Small intestine (tissue), 7 donors: Measurements from ENCODE around the gene PCDHGA6. TPM values are rescaled to one million over a fixed set of nuclear protein-coding genes. Genes with fewer than 3 reads are reported as not detected.
"Not testable (repeated sequence)": the region's sequence is repeated elsewhere in the genome, so short reads cannot be mapped to it uniquely, and the experiment has no call there.

ENCODE experiments used
- DNase-seq, 2 donors: peaks; one replicate each; pipeline versions ENCODE4 v3.0.0 to v3.0.0-alpha.2; 2013
- FAIRE-seq: peaks from 2 replicates; lab custom pipeline; 2012; peaks lifted over from hg19 to GRCh38; lab: Jason Lieb, UNC
- H3K27ac ChIP-seq, 3 donors: one replicate each; pipeline ENCODE4 v1.5.1; 2013; ENCODE audit warnings: low read length in 2 of 3, mild to moderate bottlenecking in 2 of 3, control low read depth in 1 of 3, inconsistent platforms in 1 of 3, low read depth in 1 of 3, moderate library complexity in 1 of 3
- H3K27me3 ChIP-seq, 3 donors: one replicate each; pipeline ENCODE4 v1.6.1; 2013; ENCODE audit warnings: low read length in 3 of 3, inconsistent platforms in 1 of 3; ENCODE audit not compliant: control insufficient read depth in 3 of 3, insufficient read depth in 3 of 3
- H3K36me3 ChIP-seq, 3 donors: one replicate each; pipeline ENCODE4 v1.6.1; 2013; ENCODE audit warnings: low read length in 3 of 3, inconsistent platforms in 1 of 3, low read depth in 1 of 3, mild to moderate bottlenecking in 1 of 3, moderate library complexity in 1 of 3; ENCODE audit not compliant: control insufficient read depth in 3 of 3, insufficient read depth in 2 of 3
- H3K4me1 ChIP-seq, 3 donors: one replicate each; pipeline ENCODE4 v1.6.1; 2013; ENCODE audit warnings: low read length in 2 of 3, inconsistent platforms in 1 of 3, low read depth in 1 of 3, mild to moderate bottlenecking in 1 of 3, moderate library complexity in 1 of 3; ENCODE audit not compliant: control insufficient read depth in 3 of 3, insufficient read depth in 2 of 3
- H3K4me3 ChIP-seq, 3 donors: one replicate each; pipeline ENCODE4 v1.5.1; 2013; ENCODE audit warnings: low read length in 3 of 3, control low read depth in 1 of 3, inconsistent platforms in 1 of 3, low read depth in 1 of 3, mild to moderate bottlenecking in 1 of 3, moderate library complexity in 1 of 3
- H3K9me3 ChIP-seq, 2 donors: one replicate each; pipeline ENCODE4 v1.6.1; 2013; ENCODE audit warnings: low read depth in 1 of 2, low read length in 1 of 2; ENCODE audit not compliant: control insufficient read depth in 2 of 2, insufficient read depth in 1 of 2
- whole genome bisulfite sequencing, 3 donors: extraction: QIAGEN DNeasy Blood & Tissue Kit; methylation state at CpG; one replicate each; pipeline ENCODE4 v1.1.7; 2013; 5-methylcytosine and 5-hydroxymethylcytosine counted together
- polyA plus RNA-seq, 4 donors: library from polyadenylated mRNA; stranded (reverse) in 3 of 4; unstranded in 1 of 4; fragments of 200-250 nt in 3 of 4; fragments of 120-200 nt in 1 of 4; gene quantifications; one replicate each; pipeline versions ENCODE4 v1.2.1 to v1.2.3, GENCODE V29; 2013
- donor health status: healthy with polysubstance abuse.
- donor health status: control.
- donor health status: control.
- donor health status: Bipolar disorder and iron deficiency.
- donor health status: healthy.

The PCDHGA6 gene
- polyA plus RNA-seq, 4 donors = 0.72 to 1.0 TPM; not detected in 2

GRCh38 chr5:141340781-141341354, 32.8 kb upstream of the PCDHGA6 start:
- 68 to 73% (median 71%) methylated on average over 32 to 45 of the region's 45 CpGs for WGBS, 3 donors
- peaks cover 2 to 46% of the 10 kb centered on the region in 2 donors for H3K9me3 ChIP-seq
- H3K27me3 ChIP-seq = peaks cover 0 to 15% (median 12%) of the 10 kb centered on the region in 3 donors

GRCh38 chr5:141342773-141343172, 30.9 kb upstream of the PCDHGA6 start:
- no peaks in the 10 kb centered on the region for H3K36me3 ChIP-seq
- 4 to 25% (median 12%) methylated on average over 1 of the region's 1 CpG for WGBS, 3 donors
- peaks cover 2 to 58% of the 10 kb centered on the region in 2 donors for H3K9me3 ChIP-seq

More at GRCh38 chr5:141340781-141341354, 32.8 kb upstream of the PCDHGA6 start:
- H3K36me3 ChIP-seq, FAIRE-seq, H3K4me1 ChIP-seq, H3K4me3 ChIP-seq, DNase-seq, H3K27ac ChIP-seq: not testable (repeated sequence)

GRCh38 chr5:141343242-141343952, 30.3 kb upstream of the PCDHGA6 start, which contains the start of gene PCDHGA3:
Gene PCDHGA3, plus strand, starts transcription at chr5:141343829. Its CDS starts 205 bp downstream, at chr5:141344034.
- Histone ChIP-seq H3K9me3 (peaks cover 2 to 58% of the 10 kb centered on the region in 2 donors), H3K4me3 (no peak within 1 kb of the TSS), H3K4me1 (no peaks in the 10 kb centered on the region), H3K36me3 (no peaks in the 10 kb centered on the region), H3K27me3 (peaks cover 0 to 15% (median 12%) of the 10 kb centered on the region in 3 donors), H3K27ac (no peak within 1 kb of the TSS)
- 27 to 38% (median 37%) methylated on average over 9 of the region's 9 CpGs for WGBS, 3 donors
- FAIRE-seq (no peak), DNase-seq (no peak)

More at GRCh38 chr5:141342773-141343172, 30.9 kb upstream of the PCDHGA6 start:
- FAIRE-seq (no peak), DNase-seq (no peak)
- H3K27ac ChIP-seq = no peak overlapping the region
- no peak overlapping the region for H3K4me3 ChIP-seq
- no peaks in the 10 kb centered on the region for H3K4me1 ChIP-seq
- peaks cover 0 to 15% (median 12%) of the 10 kb centered on the region in 3 donors for H3K27me3 ChIP-seq

- WGBS, 3 donors = 32 to 56% (median 52%) methylated on average over 31 of the region's 31 CpGs
- Histone ChIP-seq H3K27me3 (peaks cover 0 to 10% (median 7%) of the 10 kb centered on the region in 3 donors), H3K4me1 (no peaks in the 10 kb centered on the region), H3K9me3 (peaks cover 2 to 55% of the 10 kb centered on the region in 2 donors), H3K36me3 (no peaks in the 10 kb centered on the region), H3K27ac (no peak overlapping the region), H3K4me3 (no peak overlapping the region)
- FAIRE-seq (no peak), DNase-seq (no peak)
These were observed 29.7 kb upstream of the PCDHGA6 start for GRCh38 chr5:141343953-141344463.

- no peaks in the 10 kb centered on the region for H3K4me1 ChIP-seq
- no peaks in the 10 kb centered on the region for H3K36me3 ChIP-seq
- peaks cover 0 to 14% (median 3%) of the 10 kb centered on the region in 3 donors for H3K27me3 ChIP-seq
- H3K4me3 ChIP-seq = no peak overlapping the region
- no peak for DNase-seq
- WGBS, 3 donors = 40 to 55% (median 50%) methylated on average over 20 of the region's 20 CpGs
- H3K9me3 ChIP-seq = peaks cover 0 to 51% of the 10 kb centered on the region in 2 donors
- no peak for FAIRE-seq
- no peak overlapping the region for H3K27ac ChIP-seq
These were observed 28.4 kb upstream of the PCDHGA6 start for GRCh38 chr5:141345327-141345726.

GRCh38 chr5:141346017-141346416, 27.7 kb upstream of the PCDHGA6 start:
- Histone ChIP-seq H3K27me3 (peaks cover 0 to 18% (median 8%) of the 10 kb centered on the region in 3 donors), H3K9me3 (peaks cover 0 to 53% of the 10 kb centered on the region in 2 donors)
- H3K4me3 ChIP-seq, FAIRE-seq, H3K4me1 ChIP-seq, H3K36me3 ChIP-seq, DNase-seq, H3K27ac ChIP-seq: not testable (repeated sequence)
- 50 to 63% (median 59%) methylated on average over 17 to 27 of the region's 35 CpGs for WGBS, 3 donors

- FAIRE-seq (no peak), DNase-seq (peak in 1 of 2 donors; percentile 15)
- Histone ChIP-seq H3K4me3 (no peak within 1 kb of the TSS), H3K4me1 (no peaks in the 10 kb centered on the region), H3K27me3 (peaks cover 2 to 20% (median 13%) of the 10 kb centered on the region in 3 donors), H3K9me3 (peaks cover 2 to 55% of the 10 kb centered on the region in 2 donors), H3K36me3 (no peaks in the 10 kb centered on the region), H3K27ac (no peak within 1 kb of the TSS)
- WGBS, 3 donors = 28 to 37% (median 37%) methylated on average over 29 of the region's 29 CpGs
These were observed 23.6 kb upstream of the PCDHGA6 start, which contains the start of gene PCDHGB1 for GRCh38 chr5:141349917-141350619. Gene PCDHGB1, plus strand, starts transcription at chr5:141350099. Its CDS starts 162 bp downstream, at chr5:141350261.

- FAIRE-seq (no peak), DNase-seq (no peak)
- Histone ChIP-seq H3K27me3 (peaks cover 2 to 19% (median 10%) of the 10 kb centered on the region in 3 donors), H3K27ac (no peak overlapping the region), H3K36me3 (no peaks in the 10 kb centered on the region), H3K9me3 (peaks cover 2 to 57% of the 10 kb centered on the region in 2 donors), H3K4me3 (no peak overlapping the region), H3K4me1 (no peaks in the 10 kb centered on the region)
- 40 to 63% (median 58%) methylated on average over 28 to 35 of the region's 36 CpGs for WGBS, 3 donors
These were observed 22.1 kb upstream of the PCDHGA6 start for GRCh38 chr5:141351591-141351990.
